SIG-M5 treated with dmso at 0.1 percent for 504 hours (cell line): ENCODE measurements around the gene FITM1.

Source experiments
- DNase-seq: peaks from one replicate; lab custom pipeline; 2025; ENCODE audit not compliant: unreplicated experiment; lab: John Stamatoyannopoulos, UW

The FITM1 gene

GRCh38 chr14:24181371-24182077, 51.1 kb downstream of the FITM1 start:
- no peak for DNase-seq
